ENCODE data around the gene PDE4A. TPM values are rescaled to one million over a fixed set of nuclear protein-coding genes. Genes with fewer than 3 reads are reported as not detected.
"Not testable (repeated sequence)": the region's sequence is repeated elsewhere in the genome, so short reads cannot be mapped to it uniquely, and the experiment has no call there.

The PDE4A gene
- total RNA-seq, result 105 TPM in 2 replicates

DNA sequence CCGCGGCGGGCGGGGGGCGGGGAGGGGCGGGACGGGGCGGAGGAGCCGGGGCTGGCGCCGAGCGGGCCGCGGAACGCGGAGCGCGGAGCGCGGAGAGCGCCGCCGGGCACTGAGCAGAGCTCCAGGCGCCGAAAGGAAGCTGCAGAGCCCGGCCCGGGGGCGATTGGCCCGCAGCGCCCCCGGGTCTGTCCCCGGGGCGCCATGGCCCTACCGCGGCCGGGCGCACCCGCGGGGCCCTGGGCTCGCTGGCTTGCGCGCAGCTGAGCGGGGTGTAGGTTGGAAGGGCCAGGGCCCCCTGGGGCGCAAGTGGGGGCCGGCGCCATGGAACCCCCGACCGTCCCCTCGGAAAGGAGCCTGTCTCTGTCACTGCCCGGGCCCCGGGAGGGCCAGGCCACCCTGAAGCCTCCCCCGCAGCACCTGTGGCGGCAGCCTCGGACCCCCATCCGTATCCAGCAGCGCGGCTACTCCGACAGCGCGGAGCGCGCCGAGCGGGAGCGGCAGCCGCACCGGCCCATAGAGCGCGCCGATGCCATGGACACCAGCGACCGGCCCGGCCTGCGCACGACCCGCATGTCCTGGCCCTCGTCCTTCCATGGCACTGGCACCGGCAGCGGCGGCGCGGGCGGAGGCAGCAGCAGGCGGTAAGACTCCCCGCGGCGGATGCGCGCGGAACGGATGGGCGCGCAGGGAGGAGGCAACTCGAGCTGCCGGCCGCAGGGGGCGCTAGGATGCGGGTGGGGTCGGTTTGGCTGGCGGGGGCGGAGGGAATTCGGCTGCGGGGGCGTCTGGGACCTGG lies at the start of gene PDE4A:
PDE4A (plus strand) TSS at position 95 of the 796 bp plus-strand sequence; CDS start at position 322, 227 bp downstream.
- Mint-ChIP-seq H3K9me3 (no peaks in the 10 kb centered on the region), H3K4me3 (ENCODE audit: low read depth) (peak within 1 kb of the TSS; percentile 96), H3K4me1 (ENCODE audit: low read depth) (peaks cover 53% of the 10 kb centered on the region), H3K27ac (peak within 1 kb of the TSS; percentile 91), H3K36me3 (ENCODE audit: low read depth) (peaks cover 43% of the 10 kb centered on the region), H3K27me3 (ENCODE audit: low read depth) (no peaks in the 10 kb centered on the region)
- peak; percentile 81 for DNase-seq (ENCODE audit: low spot score)
- intact Hi-C loops (cut with micrococcal nuclease), result loop anchor here (5.0 kb wide), 1 partner anchor 57 kb away; no protein-coding TSS in a partner anchor

DNA sequence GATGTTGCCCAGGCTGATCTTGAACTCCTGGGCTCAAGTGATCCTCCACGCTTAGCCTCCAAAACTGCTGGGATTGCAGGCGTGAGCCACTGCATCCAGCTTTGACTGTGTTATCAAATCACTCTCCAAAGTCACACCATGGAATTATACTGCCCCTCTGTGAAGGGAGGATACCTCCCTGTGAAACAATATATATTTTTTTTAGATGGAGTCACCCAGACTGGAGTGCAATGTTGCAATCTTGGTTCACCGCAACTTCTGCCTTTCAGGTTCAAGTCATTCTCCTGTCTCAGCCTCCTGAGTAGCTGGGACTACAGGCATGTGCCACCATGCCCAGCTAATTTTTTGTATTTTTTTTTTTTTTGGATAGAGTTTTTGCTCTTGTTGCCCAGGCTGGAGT lies 47.6 kb upstream of the PDE4A start:
- no peak overlapping the region for H3K4me3 Mint-ChIP-seq (ENCODE audit: low read depth)
- peaks cover 40% of the 10 kb centered on the region for H3K36me3 Mint-ChIP-seq (ENCODE audit: low read depth)
- no peaks in the 10 kb centered on the region for H3K9me3 Mint-ChIP-seq
- no peak for DNase-seq (ENCODE audit: low spot score)
- H3K27ac Mint-ChIP-seq, result no peak overlapping the region
- H3K4me1 Mint-ChIP-seq (ENCODE audit: low read depth), result no peaks in the 10 kb centered on the region
- no peaks in the 10 kb centered on the region for H3K27me3 Mint-ChIP-seq (ENCODE audit: low read depth)
- intact Hi-C loops (cut with micrococcal nuclease), result no loop called here

DNA sequence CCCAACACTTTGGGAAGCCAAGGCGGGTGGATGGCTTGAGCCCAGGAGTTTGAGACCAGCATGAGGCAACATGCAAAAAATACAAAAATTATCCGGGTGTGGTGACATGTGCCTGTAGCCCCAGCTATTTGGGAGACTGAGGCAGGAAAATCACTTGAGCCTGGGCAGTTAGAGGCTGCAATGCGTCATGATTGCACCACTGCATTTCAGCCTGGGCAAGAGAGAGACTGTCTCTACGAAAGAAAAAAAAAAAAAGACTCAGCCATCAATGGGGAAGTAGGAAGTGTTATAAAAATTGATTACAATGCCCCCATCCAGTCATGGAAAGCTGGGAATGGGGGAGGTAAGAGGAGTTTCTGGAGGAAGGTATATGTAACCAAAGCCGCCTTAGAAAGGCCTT lies 45.4 kb upstream of the PDE4A start:
- no peak overlapping the region for H3K4me3 Mint-ChIP-seq (ENCODE audit: low read depth)
- no peaks in the 10 kb centered on the region for H3K27me3 Mint-ChIP-seq (ENCODE audit: low read depth)
- no peak overlapping the region for H3K27ac Mint-ChIP-seq
- H3K4me1 Mint-ChIP-seq (ENCODE audit: low read depth), result peaks cover 8% of the 10 kb centered on the region
- H3K36me3 Mint-ChIP-seq (ENCODE audit: low read depth), result peaks cover 38% of the 10 kb centered on the region
- no peaks in the 10 kb centered on the region for H3K9me3 Mint-ChIP-seq
- DNase-seq (ENCODE audit: low spot score), result no peak
- intact Hi-C loops (cut with micrococcal nuclease), result no loop called here

DNA sequence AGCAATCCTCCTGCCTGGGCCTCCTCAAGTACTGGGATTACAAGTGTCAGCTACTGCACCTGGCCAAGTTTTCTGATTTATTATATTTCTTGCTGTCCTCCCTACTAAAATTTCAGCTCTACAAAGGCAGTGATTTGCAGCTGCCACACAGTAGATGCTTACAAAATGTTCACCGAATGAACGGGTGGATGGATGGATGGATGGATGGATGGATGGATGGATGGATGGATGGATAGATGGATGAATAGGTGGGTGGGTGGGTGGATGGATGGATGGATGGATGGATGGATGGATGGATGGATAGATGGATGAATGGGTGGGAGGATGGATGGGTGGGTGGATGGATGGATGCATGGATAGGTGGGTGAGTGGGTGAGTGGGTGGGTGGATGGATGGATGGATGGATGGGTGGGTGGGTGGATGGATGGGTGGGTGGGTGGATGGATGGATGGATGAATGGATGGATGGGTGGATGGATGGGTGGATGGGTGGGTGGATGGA lies 43.1 kb upstream of the PDE4A start:
- H3K36me3 Mint-ChIP-seq (ENCODE audit: low read depth), result peaks cover 40% of the 10 kb centered on the region
- intact Hi-C loops (cut with micrococcal nuclease); H3K9me3 Mint-ChIP-seq; DNase-seq (ENCODE audit: low spot score); H3K27me3 Mint-ChIP-seq (ENCODE audit: low read depth): not testable (repeated sequence)
- H3K4me3 Mint-ChIP-seq (ENCODE audit: low read depth), result peak overlapping the region; percentile 30
- peak overlapping the region; percentile 22 for H3K27ac Mint-ChIP-seq
- H3K4me1 Mint-ChIP-seq (ENCODE audit: low read depth), result peaks cover 16% of the 10 kb centered on the region

DNA sequence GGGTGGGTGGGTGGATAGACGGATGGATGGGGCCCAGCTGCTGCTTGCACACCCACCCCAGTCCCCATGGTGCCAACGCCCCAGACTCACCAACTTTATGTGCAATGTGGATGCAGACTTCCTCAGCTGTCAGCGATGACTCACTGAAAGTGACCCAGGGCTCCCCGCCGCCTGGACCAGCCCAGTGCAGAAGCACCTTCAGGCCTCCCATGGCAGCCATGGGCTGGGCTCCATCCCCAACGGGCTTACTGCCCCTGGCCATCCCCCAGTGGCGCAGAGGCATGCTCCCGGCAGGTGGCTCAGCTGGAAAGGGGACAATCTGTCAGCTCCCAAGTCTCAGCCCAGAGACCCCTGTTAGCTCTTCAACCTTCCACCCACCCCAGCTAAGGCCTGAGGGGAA lies 42.2 kb upstream of the PDE4A start:
- Mint-ChIP-seq H3K27ac (no peak overlapping the region), H3K27me3 (ENCODE audit: low read depth) (no peaks in the 10 kb centered on the region), H3K9me3 (no peaks in the 10 kb centered on the region), H3K36me3 (ENCODE audit: low read depth) (peaks cover 40% of the 10 kb centered on the region), H3K4me1 (ENCODE audit: low read depth) (peaks cover 16% of the 10 kb centered on the region), H3K4me3 (ENCODE audit: low read depth) (peak overlapping the region; percentile 21)
- DNase-seq (ENCODE audit: low spot score), result no peak
- intact Hi-C loops (cut with micrococcal nuclease), result no loop called here

DNA sequence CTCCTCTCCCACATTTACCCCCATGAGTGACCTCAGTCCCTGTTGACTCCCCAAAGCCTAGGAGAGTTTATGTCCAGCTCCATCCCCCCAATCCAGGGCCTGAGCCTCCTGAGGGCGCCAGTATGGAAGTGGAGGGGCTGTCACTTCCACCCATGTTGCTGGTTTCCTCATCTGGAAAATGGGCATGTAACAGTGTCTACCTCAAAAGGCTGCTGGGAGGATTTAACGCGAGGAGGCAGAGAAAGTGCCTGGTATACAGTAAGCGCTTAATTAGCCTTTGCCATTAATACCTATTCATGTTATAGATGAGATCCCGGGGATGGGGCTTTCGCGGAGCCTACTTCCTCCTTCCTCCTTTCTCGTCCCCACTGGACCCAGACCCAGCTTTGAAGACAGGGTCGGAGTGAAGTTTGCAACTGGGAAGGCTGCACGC lies 40.4 kb upstream of the PDE4A start:
- DNase-seq (ENCODE audit: low spot score), result no peak
- H3K27me3 Mint-ChIP-seq (ENCODE audit: low read depth), result no peaks in the 10 kb centered on the region
- peak overlapping the region; percentile 88 for H3K4me3 Mint-ChIP-seq (ENCODE audit: low read depth)
- H3K4me1 Mint-ChIP-seq (ENCODE audit: low read depth), result peaks cover 16% of the 10 kb centered on the region
- H3K27ac Mint-ChIP-seq, result peak overlapping the region; percentile 88
- intact Hi-C loops (cut with micrococcal nuclease), result loop anchor here (2.0 to 5.0 kb wide), 2 partner anchors 48 to 109 kb away; partner anchors contain the start of genes ICAM1 and RAVER1
- H3K9me3 Mint-ChIP-seq, result no peaks in the 10 kb centered on the region
- peaks cover 32% of the 10 kb centered on the region for H3K36me3 Mint-ChIP-seq (ENCODE audit: low read depth)

DNA sequence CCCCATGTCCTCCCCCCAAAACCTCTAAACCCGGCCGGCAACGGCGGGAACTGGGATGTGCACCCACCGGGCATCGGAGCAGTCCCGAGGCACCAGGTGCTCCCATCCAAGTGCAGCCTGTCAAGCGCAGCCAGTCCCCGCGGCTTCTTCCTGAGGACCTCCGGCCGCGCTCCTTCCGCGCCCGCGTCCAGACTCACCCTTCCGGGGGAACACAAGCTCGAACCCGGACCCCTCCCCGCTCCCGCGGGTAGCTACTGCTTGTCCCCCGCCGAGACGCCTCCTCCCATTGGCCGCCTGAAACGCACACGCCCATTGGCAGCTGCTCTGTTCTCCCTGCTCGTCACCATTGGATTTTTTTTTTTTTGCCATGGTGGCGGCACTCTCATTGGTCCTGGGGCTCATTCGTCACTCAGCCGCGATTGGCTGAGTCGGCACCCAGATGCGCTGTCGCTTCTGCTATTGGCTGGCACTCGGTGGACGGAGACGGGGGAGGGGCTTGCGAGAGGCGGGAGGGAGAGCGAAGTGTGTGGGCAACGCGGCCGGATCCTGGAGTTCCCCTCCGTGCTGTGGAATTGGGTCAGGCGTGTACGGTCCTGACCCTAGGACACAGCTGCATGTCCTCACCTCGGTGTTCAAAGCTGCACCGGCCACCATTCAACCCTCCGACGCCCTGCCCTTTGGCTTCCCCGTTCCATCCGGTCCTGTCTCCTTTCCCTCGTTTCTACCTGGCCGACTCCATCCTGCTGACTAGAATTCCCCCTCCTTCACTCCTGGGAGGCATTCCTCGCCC lies 39.8 kb upstream of the PDE4A start, which contains the start of gene TYK2:
TYK2 (minus strand) TSS at position 260 of the 790 bp plus-strand sequence. CDS start 2,166 bp downstream, outside the sequence.
- intact Hi-C loops (cut with micrococcal nuclease), result loop anchor here (2.0 to 5.0 kb wide), 2 partner anchors 48 to 110 kb away; partner anchors contain the start of genes ICAM1 and RAVER1
- H3K27ac Mint-ChIP-seq, result peak within 1 kb of the TSS; percentile 88
- no peaks in the 10 kb centered on the region for H3K9me3 Mint-ChIP-seq
- no peaks in the 10 kb centered on the region for H3K27me3 Mint-ChIP-seq (ENCODE audit: low read depth)
- peak within 1 kb of the TSS; percentile 88 for H3K4me3 Mint-ChIP-seq (ENCODE audit: low read depth)
- H3K36me3 Mint-ChIP-seq (ENCODE audit: low read depth), result peaks cover 29% of the 10 kb centered on the region
- peaks cover 16% of the 10 kb centered on the region for H3K4me1 Mint-ChIP-seq (ENCODE audit: low read depth)
- peak; percentile 98 for DNase-seq (ENCODE audit: low spot score)

DNA sequence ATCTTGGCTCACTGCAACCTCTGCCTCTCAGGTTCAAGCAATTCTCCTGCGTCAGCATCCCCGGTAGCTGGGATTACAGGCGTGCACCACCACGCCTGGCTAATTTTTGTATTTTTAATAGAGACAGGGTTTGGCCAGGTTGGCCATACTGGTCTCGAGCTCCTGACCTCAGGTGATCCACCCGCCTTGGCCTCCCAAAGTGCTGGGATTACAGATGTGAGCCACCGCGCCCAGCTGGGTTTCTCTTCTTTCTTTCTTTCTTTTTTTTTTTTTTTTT lies 37.2 kb upstream of the PDE4A start:
- H3K4me3 Mint-ChIP-seq (ENCODE audit: low read depth); H3K27me3 Mint-ChIP-seq (ENCODE audit: low read depth); H3K27ac Mint-ChIP-seq; DNase-seq (ENCODE audit: low spot score); H3K9me3 Mint-ChIP-seq: not testable (repeated sequence)
- Mint-ChIP-seq H3K36me3 (ENCODE audit: low read depth) (peaks cover 21% of the 10 kb centered on the region), H3K4me1 (ENCODE audit: low read depth) (peaks cover 16% of the 10 kb centered on the region)
- intact Hi-C loops (cut with micrococcal nuclease), result loop anchor here (5.0 kb wide), 1 partner anchor 51 kb away; the partner anchor contains the start of gene RAVER1

DNA sequence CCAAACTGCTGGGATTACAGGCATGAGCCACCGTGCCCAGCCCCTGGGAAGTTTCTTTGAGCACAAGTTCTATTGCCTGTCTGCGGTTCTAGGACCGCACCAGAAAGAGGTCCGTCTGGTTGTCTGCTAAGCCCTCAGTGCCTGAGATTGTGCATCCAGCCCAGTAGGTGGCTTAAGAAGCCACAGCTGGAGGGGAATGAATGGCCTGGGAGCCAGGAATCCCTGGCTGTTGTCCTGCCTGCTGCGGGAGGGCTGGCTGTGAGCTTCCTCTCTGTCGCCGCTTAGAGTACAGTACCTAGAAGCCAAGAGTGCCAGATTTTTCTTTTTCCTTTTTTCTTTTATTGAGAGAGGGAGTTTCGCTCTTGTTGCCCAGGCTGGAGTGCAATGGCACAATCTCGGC lies 35.8 kb upstream of the PDE4A start:
- Mint-ChIP-seq H3K36me3 (ENCODE audit: low read depth) (peaks cover 17% of the 10 kb centered on the region), H3K27ac (no peak overlapping the region), H3K4me1 (ENCODE audit: low read depth) (peaks cover 12% of the 10 kb centered on the region), H3K4me3 (ENCODE audit: low read depth) (no peak overlapping the region), H3K27me3 (ENCODE audit: low read depth) (no peaks in the 10 kb centered on the region), H3K9me3 (no peaks in the 10 kb centered on the region)
- DNase-seq (ENCODE audit: low spot score), result no peak
- intact Hi-C loops (cut with micrococcal nuclease), result loop anchor here (5.0 kb wide), 1 partner anchor 52 kb away; the partner anchor contains the start of gene RAVER1

DNA sequence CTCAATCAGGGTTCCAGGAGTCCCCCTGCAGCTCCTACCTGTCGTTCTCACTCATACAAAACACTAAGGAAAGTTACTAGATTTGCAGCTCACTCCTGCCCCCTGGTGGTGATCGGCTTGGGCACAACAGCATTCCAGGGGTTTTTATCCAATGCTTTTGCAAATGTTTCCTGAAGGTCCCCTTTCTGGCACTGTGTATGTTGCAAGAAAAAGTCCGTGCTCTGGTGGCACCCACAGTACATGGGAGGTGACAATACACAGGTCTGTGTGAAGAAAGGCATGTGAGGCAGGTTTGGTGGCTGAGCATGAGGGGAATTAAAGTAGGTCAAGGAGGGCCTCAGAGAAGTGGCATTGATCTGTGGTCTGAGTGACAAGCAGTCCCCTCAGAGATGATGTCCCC lies 31.4 kb upstream of the PDE4A start:
- peaks cover 5% of the 10 kb centered on the region for H3K4me1 Mint-ChIP-seq (ENCODE audit: low read depth)
- peaks cover 40% of the 10 kb centered on the region for H3K36me3 Mint-ChIP-seq (ENCODE audit: low read depth)
- H3K9me3 Mint-ChIP-seq, result no peaks in the 10 kb centered on the region
- no peak overlapping the region for H3K27ac Mint-ChIP-seq
- no peaks in the 10 kb centered on the region for H3K27me3 Mint-ChIP-seq (ENCODE audit: low read depth)
- no peak overlapping the region for H3K4me3 Mint-ChIP-seq (ENCODE audit: low read depth)
- intact Hi-C loops (cut with micrococcal nuclease), result loop anchor here (1.0 kb wide), 2 partner anchors 119 to 129 kb away; no protein-coding TSS in a partner anchor
- peak; percentile 69 for DNase-seq (ENCODE audit: low spot score)

DNA sequence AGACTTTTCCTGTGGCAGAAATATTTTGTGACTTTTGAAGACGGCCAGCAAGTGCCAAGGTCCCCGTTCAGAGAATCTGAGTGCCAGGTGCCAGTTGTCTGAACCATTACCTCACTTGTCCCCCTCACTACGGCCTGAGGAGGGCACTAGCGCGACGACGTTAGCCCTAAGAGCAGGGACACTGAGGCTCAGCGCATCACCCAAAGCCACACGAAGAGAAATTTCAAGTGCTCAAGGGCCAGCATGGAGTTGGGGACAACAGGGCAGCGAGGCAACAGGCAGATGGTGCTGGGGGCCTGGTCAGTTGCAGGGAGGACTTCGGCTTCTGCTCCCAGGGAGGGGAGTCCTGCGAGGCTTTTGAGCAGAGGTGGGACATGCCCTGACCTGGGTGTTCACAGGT lies 30.5 kb upstream of the PDE4A start:
- Mint-ChIP-seq H3K27ac (no peak overlapping the region), H3K4me1 (ENCODE audit: low read depth) (peaks cover 5% of the 10 kb centered on the region), H3K27me3 (ENCODE audit: low read depth) (no peaks in the 10 kb centered on the region), H3K4me3 (ENCODE audit: low read depth) (no peak overlapping the region), H3K9me3 (no peaks in the 10 kb centered on the region), H3K36me3 (ENCODE audit: low read depth) (peaks cover 41% of the 10 kb centered on the region)
- DNase-seq (ENCODE audit: low spot score), result no peak
- intact Hi-C loops (cut with micrococcal nuclease), result loop anchor here (1.0 kb wide), 2 partner anchors 120 to 130 kb away; no protein-coding TSS in a partner anchor

DNA sequence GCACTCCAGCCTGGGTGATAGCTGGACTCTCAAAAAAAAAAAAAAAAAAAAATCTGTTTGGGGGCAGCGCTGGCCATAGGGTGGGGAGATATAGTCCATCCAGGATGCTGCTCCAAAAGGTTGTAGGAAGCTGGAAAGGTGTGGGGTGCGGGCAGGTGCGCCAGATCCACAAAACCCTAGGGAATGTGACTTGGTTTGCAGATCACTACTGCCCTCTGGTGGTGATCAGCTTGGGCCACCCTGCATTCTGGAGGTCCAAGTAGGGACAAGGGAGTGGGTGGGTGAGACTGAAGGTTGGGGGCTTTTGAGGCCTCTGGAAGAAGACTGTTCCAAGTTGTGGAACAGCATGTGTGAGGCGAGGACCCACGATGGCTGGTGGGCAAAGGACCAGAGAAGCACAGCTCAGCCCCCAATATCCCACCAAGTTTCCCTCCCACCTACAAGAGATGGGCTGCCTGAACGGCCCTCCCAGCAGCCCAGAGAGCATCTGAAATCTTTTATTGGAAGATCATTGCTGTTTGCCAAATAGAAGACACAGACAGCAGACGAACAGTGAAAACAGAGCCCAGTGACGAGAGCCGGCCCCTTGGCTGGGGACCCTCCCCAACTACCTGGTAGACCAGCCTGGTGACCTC lies 29.6 kb upstream of the PDE4A start:
- Mint-ChIP-seq H3K27me3 (ENCODE audit: low read depth) (no peaks in the 10 kb centered on the region), H3K4me3 (ENCODE audit: low read depth) (no peak overlapping the region), H3K4me1 (ENCODE audit: low read depth) (peaks cover 5% of the 10 kb centered on the region), H3K36me3 (ENCODE audit: low read depth) (peaks cover 47% of the 10 kb centered on the region), H3K9me3 (no peaks in the 10 kb centered on the region), H3K27ac (no peak overlapping the region)
- intact Hi-C loops (cut with micrococcal nuclease), result no loop called here
- peak; percentile 51 for DNase-seq (ENCODE audit: low spot score)

Data from activated T-helper 2 cell treated with anti-CD3 and anti-CD28 coated beads, Interferon-gamma antibody, Interleukin-2, Interleukin-4, amounts not matched to agents 10 μg/mL and 5 μg/mL and 100 μg/mL, durations not matched to agents 14 hours and 24 hours and 36 hours (primary cell).